Ishikawa (cell line): ENCODE measurements around the gene TENT4A.

Source experiments
- EP300 ChIP-seq: IDR thresholded peaks from 2 replicates; pipeline ENCODE4 v1.6.1; 2012; ENCODE audit warnings: borderline replicate concordance
- NFIC ChIP-seq: IDR thresholded peaks from 2 replicates; pipeline ENCODE4 v1.6.1; 2012
- RAD21 ChIP-seq: IDR thresholded peaks from 2 replicates; pipeline ENCODE4 v1.6.1; 2012; ENCODE audit warnings: low read depth
- TF ChIP-seq, protein P1 (sequence below): IDR thresholded peaks from 2 replicates; pipeline ENCODE4 v1.6.1; 2012; ENCODE audit warnings: low read depth, mild to moderate bottlenecking

DNA sequence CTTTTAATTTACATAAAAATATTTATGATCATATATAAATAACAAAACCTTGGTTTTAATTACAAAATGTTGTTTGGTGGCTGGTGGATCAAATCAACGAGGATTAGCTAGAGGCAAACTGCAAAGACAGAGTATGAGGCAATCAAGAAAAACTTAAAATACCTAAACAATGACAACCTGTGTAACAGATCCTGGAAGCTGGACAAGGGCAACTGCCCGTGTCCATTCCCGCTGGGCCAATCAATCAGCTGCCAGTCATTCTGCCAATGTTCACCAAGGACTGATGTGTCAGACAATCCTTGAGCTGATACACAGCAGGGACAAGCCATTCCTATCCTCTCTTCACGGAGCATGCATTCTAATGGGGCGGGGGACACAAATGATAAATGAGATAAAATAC, 3.2 kb upstream of the TENT4A start:
- no peak; the same call in 1 of the 2 replicates for TF ChIP-seq RAD21
- peak; percentile 82 for TF ChIP-seq EP300
- peak; percentile 98 for TF ChIP-seq NFIC
- TF ChIP-seq, protein P1, sequence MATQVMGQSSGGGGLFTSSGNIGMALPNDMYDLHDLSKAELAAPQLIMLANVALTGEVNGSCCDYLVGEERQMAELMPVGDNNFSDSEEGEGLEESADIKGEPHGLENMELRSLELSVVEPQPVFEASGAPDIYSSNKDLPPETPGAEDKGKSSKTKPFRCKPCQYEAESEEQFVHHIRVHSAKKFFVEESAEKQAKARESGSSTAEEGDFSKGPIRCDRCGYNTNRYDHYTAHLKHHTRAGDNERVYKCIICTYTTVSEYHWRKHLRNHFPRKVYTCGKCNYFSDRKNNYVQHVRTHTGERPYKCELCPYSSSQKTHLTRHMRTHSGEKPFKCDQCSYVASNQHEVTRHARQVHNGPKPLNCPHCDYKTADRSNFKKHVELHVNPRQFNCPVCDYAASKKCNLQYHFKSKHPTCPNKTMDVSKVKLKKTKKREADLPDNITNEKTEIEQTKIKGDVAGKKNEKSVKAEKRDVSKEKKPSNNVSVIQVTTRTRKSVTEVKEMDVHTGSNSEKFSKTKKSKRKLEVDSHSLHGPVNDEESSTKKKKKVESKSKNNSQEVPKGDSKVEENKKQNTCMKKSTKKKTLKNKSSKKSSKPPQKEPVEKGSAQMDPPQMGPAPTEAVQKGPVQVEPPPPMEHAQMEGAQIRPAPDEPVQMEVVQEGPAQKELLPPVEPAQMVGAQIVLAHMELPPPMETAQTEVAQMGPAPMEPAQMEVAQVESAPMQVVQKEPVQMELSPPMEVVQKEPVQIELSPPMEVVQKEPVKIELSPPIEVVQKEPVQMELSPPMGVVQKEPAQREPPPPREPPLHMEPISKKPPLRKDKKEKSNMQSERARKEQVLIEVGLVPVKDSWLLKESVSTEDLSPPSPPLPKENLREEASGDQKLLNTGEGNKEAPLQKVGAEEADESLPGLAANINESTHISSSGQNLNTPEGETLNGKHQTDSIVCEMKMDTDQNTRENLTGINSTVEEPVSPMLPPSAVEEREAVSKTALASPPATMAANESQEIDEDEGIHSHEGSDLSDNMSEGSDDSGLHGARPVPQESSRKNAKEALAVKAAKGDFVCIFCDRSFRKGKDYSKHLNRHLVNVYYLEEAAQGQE = no peak
